ENCODE results near the gene RNF224. TPM values are rescaled to one million over a fixed set of nuclear protein-coding genes. Genes with fewer than 3 reads are reported as not detected.
"Not testable (repeated sequence)": the region's sequence is repeated elsewhere in the genome, so short reads cannot be mapped to it uniquely, and the experiment has no call there.

RNF224 gene
- total RNA-seq, 1 donor from 2014 or later: 0.34 TPM

DNA sequence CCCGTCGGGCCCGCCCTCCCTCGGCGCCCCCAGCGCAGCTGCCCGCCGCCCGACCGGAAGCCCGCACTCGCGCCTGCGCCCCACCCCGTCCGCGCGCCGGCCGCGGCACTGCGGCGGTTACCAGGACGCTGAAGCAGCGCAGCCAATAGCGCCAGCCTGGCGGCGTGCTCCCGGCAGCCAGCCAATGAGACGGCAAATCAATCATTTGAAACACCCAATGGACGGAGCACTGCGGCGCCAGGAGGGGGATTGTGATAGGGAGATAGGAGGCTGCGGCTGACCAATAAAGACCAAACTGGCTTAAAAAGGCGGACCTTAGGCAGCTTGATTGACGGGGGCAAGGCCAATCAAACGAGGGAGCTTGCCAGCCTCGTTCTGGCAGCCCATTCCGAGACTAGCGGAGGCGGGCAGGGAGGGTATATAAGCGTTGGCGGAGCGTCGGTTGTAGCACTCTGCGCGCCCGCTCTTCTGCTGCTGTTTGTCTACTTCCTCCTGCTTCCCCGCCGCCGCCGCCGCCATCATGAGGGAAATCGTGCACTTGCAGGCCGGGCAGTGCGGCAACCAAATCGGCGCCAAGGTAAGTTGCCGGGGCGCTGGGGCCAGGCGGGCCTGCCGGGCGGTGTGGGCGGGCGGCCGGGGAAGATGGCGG is 13.7 kb downstream of the RNF224 start, which contains the start of gene TUBB4B:
Gene TUBB4B (plus strand): TSS at position 447 of the 649 bp plus-strand sequence. CDS start 74 bp downstream, at position 521.
- DNase-seq (ENCODE audit: low spot score): peak; percentile 100

DNA sequence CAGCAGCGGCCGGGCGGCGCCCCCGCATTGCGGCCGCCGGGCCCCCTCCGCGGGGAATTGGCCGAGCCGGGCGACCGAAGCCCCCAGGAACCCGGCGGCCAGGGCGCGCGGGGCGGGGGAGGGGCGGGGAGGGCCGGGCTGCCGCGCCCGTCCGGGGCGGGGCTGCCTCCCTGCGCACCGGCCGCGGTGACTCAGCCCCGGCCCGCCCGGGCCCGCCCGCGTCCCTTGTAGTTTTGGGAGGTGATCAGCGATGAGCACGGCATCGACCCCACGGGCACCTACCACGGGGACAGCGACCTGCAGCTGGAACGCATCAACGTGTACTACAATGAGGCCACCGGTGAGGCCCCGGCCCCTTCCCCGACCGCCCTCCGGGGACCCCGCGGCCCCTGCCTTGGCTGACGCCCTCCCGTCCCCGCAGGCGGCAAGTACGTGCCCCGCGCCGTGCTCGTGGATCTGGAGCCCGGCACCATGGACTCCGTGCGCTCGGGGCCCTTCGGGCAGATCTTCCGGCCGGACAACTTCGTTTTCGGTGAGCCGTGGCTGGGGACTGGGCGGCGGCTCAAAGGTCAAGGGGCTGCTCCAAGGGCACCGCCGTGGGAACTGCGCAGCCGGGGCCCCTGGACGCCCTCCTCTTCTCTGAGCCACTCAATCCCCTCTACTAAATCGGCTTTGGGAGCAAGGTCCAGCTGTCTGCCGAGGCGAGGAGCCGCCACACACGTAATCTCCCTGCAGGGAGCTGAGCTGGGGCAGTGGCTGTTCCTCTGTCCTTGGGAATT is 14.4 kb downstream of the RNF224 start:
- no peak for DNase-seq (ENCODE audit: low spot score)

DNA sequence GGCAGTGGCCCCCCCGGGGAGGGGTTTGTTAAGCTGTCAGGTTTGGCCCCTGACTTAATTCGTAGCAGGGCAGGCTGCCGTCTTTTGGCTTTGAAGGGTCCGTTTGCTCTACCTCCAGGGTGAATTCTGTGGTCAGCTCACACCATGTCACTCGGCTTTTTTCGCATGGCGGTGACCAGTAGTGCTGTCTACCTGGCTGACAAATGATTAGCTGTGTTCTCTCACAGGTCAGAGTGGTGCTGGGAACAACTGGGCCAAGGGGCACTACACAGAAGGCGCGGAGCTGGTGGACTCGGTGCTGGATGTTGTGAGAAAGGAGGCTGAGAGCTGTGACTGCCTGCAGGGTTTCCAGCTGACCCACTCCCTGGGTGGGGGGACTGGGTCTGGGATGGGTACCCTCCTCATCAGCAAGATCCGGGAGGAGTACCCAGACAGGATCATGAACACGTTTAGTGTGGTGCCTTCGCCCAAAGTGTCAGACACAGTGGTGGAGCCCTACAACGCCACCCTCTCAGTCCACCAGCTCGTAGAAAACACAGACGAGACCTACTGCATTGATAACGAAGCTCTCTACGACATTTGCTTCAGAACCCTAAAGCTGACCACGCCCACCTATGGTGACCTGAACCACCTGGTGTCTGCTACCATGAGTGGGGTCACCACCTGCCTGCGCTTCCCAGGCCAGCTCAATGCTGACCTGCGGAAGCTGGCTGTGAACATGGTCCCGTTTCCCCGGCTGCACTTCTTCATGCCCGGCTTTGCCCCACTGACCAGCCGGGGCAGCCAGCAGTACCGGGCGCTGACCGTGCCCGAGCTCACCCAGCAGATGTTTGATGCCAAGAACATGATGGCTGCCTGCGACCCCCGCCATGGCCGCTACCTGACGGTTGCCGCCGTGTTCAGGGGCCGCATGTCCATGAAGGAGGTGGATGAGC is 15.2 kb downstream of the RNF224 start:
- no peak for DNase-seq (ENCODE audit: low spot score)

DNA sequence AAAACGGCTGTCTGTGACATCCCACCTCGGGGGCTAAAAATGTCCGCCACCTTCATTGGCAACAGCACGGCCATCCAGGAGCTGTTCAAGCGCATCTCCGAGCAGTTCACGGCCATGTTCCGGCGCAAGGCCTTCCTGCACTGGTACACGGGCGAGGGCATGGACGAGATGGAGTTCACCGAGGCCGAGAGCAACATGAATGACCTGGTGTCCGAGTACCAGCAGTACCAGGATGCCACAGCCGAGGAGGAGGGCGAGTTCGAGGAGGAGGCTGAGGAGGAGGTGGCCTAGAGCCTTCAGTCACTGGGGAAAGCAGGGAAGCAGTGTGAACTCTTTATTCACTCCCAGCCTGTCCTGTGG is 15.9 kb downstream of the RNF224 start:
- not testable (repeated sequence) for DNase-seq (ENCODE audit: low spot score)

DNA sequence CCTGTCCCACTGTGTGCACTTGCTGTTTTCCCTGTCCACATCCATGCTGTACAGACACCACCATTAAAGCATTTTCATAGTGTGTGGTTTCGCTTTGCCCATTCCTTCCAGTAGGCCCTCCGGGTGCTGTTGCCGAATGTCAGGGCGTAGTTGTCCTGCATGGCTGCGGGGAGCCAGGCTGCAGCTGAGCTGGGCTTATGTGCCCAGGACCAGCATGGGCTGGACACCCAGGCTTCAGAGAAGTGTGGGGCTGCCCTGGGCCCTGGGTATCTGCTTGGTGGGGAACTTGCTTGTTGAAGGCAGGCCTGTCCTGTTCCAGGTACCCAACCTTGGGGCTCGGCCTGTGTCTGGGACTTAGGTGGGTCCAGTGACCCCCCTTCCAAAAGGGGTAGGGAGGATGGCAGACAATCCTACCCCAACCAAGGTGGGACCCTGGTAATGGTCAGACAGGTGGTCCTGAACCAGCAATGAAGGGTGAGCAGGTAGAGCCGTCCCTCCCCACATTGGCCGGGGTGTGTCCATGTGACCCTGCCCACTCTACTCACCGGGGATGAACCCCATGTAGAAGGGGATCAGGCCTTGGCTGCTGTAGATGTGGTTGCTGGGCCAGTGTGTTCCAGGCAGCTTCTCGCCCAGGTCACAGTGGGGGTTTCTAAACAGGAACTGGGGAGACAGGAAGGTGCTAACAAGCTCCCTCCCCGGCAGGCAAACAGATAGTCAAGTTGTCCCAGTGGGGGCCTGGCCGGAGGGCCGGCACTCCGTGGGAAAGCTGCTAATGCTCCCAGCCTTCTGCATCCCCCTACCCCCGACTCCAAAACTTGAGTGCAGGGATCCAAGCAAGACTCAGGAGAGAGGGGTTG is 16.6 kb downstream of the RNF224 start:
- no peak for DNase-seq (ENCODE audit: low spot score)

DNA sequence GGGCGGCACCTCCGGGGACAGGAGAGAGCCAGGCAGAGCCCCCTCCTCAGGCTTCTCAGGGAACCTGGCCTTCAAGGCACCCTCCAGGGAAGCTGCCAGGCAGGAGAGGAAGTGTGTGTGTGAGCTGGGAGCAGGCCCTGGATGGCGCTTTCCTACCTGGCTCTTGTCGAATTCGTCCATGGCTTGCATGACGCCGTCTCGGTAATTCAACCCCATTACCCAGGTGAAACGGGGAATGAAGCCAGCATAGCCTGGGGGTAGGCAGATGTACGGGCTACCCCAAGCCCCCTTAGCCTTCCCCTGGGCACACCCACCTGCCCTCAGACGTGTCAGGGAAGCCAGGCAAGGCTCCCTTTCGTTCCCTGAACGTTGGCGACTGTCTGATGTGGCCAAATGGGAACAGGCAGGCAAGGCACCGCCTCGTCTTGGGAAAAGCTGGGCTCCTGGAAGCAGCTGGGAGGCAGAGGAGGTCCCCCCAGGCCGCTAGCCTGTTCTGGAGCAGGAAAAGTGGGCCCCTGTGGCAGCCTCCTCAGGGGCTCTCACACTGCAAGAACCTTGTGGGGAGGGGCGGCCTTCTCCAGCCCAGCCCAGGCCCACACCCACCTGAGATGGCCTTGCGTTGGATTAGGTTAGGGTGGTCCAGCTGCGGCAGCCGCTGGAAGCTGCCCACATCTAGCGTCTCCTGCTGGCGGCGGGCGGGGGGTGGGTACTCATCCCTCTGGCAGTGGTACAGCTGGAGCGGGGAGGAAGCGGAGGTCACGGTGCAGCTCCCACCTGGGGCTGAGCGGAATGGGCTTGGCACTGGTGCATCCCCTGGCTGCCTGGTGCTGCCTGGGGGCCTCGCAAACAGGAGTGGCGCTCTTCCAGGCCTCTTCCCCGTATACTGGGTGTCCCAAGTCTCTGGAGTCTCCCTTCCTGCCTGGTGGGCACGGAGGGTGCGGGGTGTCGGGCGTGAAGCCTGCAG is 17.5 kb downstream of the RNF224 start:
- no peak for DNase-seq (ENCODE audit: low spot score)

DNA sequence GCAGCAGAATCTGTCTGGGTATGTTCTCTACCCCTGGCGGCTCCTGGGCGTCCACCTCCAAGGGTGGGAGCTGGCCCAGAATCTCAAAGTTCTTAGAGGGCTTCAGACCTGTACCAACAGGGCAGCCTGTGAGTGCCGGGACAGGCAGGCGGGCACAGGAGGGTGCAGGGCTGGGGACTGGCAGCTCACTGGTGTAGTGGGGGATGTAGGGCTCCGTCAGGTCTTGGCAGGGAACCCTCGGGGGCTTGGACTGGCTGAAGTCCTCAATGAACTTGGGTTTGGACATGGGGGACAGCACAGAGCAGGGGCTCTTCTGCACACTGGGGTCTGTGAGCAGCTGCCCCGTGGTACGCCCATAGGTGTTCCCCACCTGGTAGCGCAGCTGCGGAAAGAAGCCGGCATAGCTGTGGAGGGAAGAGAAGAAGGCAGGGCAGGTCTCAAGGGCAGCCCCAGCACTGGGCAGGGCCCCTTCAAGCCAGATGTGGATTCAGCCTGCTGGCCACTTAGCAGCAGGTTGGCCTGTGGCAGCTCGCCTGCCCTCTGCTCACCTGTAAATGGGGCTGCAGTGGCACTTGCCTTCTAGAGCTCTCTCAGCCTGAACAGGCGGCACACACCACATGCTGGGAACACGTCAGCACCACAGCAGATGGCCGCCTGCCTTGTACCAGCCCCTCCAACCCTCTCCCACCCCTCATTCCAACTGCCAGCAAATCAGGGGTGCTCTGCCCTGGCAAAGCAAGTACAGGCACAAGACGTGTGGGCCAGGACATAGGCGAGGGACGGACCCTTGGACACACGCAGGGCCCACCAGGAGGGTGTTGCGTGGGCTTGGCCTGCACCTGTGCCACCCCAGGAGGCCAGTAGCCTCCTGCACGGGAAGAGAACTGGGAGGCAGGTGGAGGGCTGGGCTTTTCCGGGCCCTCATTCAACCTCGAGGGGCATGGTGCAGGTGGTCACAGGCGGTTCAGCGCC is 18.4 kb downstream of the RNF224 start:
- DNase-seq (ENCODE audit: low spot score): no peak

DNA sequence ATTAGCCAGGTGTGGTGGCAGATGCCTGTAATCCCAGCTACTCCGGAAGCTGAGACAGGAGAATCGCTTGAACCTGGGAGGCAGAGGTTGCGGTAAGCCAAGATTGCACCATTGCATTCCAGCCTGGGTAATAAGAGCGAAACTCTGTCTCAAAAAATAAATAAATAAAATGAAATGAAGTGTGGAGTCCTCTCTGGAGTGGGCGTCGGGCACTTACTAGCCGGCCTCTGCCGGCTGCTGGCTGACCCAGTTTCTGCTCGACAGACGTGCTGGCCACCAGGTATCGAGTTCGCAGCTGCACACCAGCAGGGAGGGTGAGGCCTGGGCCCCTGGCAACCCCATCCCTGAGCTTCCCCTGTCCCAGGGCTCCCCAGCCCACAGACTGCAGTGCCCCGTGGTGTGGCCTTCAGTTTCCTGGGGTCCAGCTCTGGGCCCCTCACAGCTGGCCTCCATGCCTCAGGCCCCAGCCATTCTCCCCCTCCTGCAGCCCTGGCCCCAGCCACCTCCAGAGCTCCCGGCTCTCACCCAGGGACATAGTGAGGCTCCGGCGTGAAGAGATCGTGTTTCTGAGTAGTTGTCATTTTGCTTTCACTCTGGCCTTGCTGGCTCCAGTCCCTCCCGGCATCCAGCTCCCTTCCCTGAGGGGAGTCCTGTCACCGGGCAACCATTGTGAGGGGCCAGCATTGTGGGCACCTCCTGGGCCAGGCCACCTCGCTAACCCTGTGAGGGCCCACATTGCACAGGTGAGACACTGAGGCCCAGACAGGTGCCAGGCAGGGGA is 20.0 kb downstream of the RNF224 start:
- no peak for DNase-seq (ENCODE audit: low spot score)

DNA sequence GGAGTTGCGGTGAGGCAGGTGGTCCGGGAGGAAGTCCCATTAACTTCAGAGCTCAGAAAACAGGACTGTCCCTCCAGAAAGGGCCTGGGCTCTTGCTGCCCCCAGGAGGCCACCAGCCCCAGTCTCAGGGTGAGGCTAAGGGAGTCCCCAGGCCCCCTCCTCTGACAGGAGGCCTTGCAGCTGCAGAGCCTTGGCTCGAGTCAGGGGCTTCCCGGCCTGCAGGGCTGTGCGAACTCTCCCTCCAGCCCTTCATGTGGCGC is 20.5 kb downstream of the RNF224 start:
- DNase-seq (ENCODE audit: low spot score): no peak

DNA sequence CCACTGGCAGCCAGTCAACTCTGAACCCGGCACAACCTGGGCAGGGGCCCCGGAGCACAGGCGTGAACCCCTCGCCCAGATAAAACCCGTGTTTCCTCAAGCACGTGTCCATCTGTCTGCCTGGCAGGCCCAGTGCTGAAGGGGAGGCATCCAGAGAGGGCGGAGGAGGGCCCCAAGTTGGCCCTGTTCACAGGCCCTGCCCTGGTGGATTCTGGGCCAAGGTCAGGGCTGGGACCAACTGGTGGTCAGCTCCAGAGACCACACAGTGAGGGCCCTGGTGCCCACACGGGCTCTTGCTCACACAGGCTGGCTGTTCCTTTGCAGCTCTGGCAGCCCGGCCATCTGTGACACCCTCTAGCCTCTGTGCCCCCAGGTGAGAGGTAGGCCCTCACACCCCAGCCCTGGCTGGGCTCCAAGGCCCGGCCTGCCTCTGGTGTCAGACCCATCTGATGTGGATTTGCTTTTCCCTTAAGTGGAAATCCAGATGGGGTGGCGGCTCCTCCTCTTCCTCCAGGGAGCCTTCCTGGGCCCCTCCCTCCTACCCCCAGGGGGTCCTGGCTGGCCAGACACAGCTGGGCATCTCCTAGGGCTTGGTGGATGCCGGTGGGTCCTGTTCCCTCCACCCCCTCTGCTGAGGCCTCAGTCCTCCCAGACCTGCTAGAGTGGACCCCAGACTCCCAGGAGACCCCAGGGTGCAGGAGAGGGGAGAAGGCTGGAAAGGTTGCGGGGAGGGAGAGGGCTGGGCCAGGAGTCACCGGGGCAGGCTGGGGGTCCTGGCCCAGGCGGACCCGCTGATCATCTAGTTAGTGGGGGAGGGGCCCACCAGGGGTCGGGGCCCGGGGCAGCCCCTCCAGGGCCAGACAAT is 23.3 kb downstream of the RNF224 start:
- no peak for DNase-seq (ENCODE audit: low spot score)

DNA sequence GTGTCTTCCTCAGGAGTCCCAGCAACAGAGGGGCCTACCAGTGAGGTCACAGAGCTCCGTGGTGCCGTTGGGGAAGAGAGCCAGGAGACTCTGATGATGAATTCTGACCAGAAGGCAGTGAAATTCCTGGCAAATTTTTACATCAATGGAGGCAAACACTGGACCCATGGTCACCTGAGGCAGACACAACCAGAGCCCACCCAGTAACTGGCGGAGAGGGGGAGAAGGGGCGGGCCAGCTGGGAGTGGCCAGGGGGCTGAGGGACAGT is 23.8 kb downstream of the RNF224 start, which contains the start of gene STPG3:
Gene STPG3 (plus strand): TSS at position 93 of the 268 bp plus-strand sequence. CDS start 1 bp downstream, at position 94.
- no peak for DNase-seq (ENCODE audit: low spot score)

DNA sequence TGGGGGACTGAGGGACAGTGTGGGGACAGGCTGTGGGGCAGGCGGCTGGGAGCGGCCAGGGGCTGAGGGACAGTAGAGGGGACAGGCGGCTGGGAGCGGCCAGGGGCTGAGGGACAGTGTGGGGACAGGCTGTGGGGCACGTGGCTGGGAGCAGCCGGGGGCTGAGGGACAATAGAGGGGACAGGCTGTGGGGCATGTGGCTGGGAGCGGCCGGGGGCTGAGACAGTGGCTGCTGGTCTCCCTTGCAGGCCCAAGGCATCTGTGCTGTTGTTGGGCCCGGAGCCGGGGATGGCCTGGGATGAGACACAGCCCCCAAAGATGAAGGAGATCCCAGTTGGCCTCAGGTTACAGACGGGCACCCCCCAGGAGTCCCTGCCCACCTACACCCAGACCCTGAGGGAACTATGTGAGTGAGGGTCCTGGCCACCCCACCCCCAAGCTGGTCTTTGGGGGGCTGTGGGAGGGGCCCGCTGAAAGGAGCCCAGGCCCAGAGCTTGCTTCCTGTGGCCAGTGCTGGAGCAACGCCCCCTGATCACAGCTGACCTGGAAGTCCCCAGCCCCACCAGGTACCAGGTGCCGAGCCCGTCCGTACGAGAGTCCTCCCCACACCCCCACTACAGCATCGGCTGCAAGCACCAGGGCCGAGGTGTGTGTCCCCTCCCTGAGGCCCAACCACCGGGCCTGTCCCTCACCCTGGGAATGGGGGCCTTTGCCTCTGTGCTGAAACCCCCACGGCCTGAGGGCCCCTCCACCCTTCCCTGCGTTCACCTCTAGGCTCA is 24.4 kb downstream of the RNF224 start:
- no peak for DNase-seq (ENCODE audit: low spot score)

DNA sequence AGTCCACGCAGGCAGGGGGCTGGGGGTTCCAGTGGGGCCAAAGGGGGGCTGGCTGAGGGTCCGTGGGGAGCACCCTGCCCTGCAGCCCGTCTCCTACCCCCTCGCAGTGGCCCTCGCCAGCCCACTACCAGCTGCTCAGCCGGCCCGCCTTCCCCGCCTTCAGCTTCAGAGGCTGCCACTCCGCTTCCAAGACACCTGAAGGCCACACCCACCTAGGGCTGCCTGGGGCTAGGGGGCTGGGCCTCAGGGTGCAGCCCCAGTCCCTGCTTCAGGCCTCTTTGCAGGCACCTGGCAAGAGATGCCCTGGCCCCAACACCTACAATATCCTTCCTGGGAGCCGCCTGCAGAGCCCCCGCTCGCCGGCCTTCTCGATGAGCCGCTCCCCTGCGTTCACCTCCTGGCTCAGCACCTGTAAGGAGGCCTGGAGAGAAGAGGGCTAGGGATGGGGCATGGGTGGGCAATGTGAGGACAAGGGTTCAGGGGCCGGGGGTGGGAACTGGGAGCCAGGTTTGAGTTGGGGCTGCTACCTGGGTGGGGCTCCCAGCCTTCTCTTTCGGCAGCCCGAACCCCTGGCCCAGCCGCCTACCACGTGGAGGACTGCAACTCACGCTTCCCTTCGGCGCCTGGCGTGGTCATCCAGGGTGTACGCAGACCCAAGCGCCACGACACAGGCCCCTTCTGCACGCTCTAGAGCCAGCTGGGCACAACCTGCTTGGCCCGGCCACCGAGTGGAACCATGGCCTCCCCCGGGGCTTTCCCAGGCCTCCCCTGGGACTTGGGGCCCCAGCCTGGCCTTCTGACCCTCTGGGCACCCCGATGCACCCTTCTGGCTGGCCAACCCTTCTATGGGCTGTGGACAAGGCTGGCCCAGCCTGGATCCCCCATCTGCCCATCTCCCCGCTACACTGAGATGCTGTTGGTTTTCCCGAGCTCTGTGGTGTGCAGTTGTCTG is 25.5 kb downstream of the RNF224 start:
- no peak for DNase-seq (ENCODE audit: low spot score)

DNA sequence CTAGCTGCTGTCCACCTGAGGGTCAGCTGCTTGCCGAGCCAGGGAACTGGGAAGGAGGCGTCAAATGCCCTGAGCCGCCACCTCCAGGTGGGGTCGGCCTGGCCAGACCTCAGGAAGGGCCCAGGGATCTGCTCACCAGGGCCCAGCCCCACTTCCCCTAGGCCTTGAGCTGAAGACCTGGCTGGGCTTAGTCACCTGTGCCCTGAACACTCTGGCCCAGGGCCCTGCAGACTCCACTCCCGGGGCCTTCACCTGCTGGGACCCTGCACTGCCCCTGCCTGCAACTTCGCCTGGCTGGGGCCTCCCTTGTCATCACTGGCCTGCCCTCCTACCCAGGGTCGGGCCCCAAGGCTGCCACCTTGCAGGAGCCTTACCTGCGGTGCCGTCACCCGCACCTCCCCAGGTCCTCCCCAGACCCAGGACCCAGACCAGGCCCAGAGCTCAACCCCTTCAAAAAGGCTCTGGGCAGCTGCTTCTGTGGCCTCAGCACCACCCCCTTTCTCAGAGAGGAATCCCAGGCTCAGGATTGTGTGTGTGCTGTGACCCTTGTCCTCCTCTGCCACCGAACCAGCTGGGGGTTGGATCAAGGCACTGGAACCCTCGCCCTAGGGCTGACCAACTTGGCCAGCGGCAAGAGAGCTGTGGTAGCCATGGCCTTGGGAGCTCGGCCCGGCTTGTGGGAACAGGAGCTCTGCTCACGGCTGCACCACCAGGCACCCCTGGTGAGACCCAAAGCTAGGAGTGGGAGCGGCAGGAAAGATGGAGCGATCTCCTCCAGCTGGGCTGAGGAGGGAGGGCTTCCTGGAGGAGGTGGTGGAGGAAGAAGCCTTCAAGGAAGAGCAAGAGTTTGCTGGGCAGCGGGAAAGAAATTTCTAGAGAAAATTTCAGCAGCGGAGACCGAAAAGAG is 26.7 kb downstream of the RNF224 start:
- no peak for DNase-seq (ENCODE audit: low spot score)

Data from ureter (tissue), 1 donor.